Mammary epithelial cell (primary cell): ENCODE measurements around the gene DIP2A.

Experiments
- CTCF ChIP-seq, 2 donors: IDR thresholded peaks in 1 of 2; conservative IDR thresholded peaks in 1 of 2; 2 replicates each; pipeline ENCODE4 v1.5.1; 2011 to 2012; ENCODE audit warnings: inconsistent platforms in 2 of 2, low read length in 2 of 2, mild to moderate bottlenecking in 2 of 2, control low read depth in 1 of 2, low read depth in 1 of 2; ENCODE audit not compliant: insufficient read depth in 1 of 2; ENCODE audit errors: extremely low read depth in 1 of 2
- EZH2 ChIP-seq: IDR thresholded peaks from 2 replicates; pipeline ENCODE4 v1.6.1; 2012; ENCODE audit warnings: low read length, inconsistent platforms, borderline replicate concordance

- TF ChIP-seq CTCF (conservative IDR thresholded peaks at IDR 0.05 in 1 of 2, IDR thresholded peaks at IDR 0.05 in 1 of 2; ENCODE audit: extremely low read depth in 1 of 2, insufficient read depth in 1 of 2, low read depth in 1 of 2, low read length in 2 of 2) (no peak), EZH2 (no peak)
Observed at GRCh38 chr21:46552865-46553379, 94.2 kb downstream of the DIP2A start.
